GM12878 (cell line): ENCODE data around the gene TARM1. TPM values are rescaled to one million over a fixed set of nuclear protein-coding genes. Genes with fewer than 3 reads are reported as not detected.

Source experiments
- BRCA1 ChIP-seq: IDR thresholded peaks from 2 replicates; pipeline ENCODE4 v1.6.1; 2011; ENCODE audit warnings: low read depth, low read length, improper control_type of control experiment
- HDAC2 ChIP-seq: fragments of 200-600 bp; sonication (generic); IDR thresholded peaks from 2 replicates; pipeline ENCODE4 v1.6.1; 2017
- MTA2 ChIP-seq: fragments of 450-650 bp; IDR thresholded peaks from 2 replicates; pipeline ENCODE4 v1.6.1; 2016; ENCODE audit warnings: low read depth, mild to moderate bottlenecking, moderate library complexity
- MTA3 ChIP-seq: IDR thresholded peaks from 2 replicates; pipeline ENCODE4 v1.6.1; 2012; ENCODE audit warnings: low read length, inconsistent platforms, borderline replicate concordance
- RBBP5 ChIP-seq: fragments of 200-600 bp; sonication (generic); conservative IDR thresholded peaks from 2 replicates; pipeline ENCODE4 v1.6.1; 2016
- SP1 ChIP-seq: IDR thresholded peaks from one replicate; pipeline ENCODE4 v1.6.1; 2011; ENCODE audit warnings: low read depth, low read length
- TBL1XR1 ChIP-seq: IDR thresholded peaks from 2 replicates; pipeline ENCODE4 v1.6.1; 2012; ENCODE audit warnings: low read depth, low read length, improper control_type of control experiment
- TCF7 ChIP-seq: IDR thresholded peaks from 2 replicates; pipeline ENCODE4 v1.6.1; 2014; ENCODE audit warnings: antibody characterized with exemption, borderline replicate concordance
- ZNF207 ChIP-seq: fragments of 450-650 bp; IDR thresholded peaks from 2 replicates; pipeline ENCODE4 v1.6.1; 2014; ENCODE audit warnings: antibody characterized with exemption, mild to moderate bottlenecking, borderline replicate concordance
- polyA plus RNA-seq, 11 experiments: library from polyadenylated mRNA; depleted of rRNA in 4 of 11; unstranded in 6 of 11; stranded (reverse) in 5 of 11; fragments of >200 nt; fragmentation: Nextera tagmentation in 4 of 11; fragmentation: Illumina TruSeq in 1 of 11; extraction: Ambion mirVana in 4 of 11; extraction: Trizol in 1 of 11; gene quantifications; 1 replicate in 1 of 11; 2 replicates in 10 of 11; pipeline versions ENCODE4 v1.2.1 to v1.2.3, GENCODE V29; 2011 to 2016; ENCODE audit warnings: inconsistent platforms in 2 of 11, missing spikeins in 2 of 11, low read depth in 1 of 11
- total RNA-seq, 4 experiments: library from RNA; depleted of rRNA in 3 of 4; stranded (reverse); fragments of >200 nt in 3 of 4; fragmentation: Illumina TruSeq in 1 of 4; extraction: Trizol in 1 of 4; gene quantifications; 2 replicates each; pipeline versions ENCODE4 v1.2.1 to v1.2.3, GENCODE V29; 2013 to 2021
- TF ChIP-seq, protein P1 (sequence below): fragments of 450-650 bp; IDR thresholded peaks from 2 replicates; pipeline ENCODE4 v1.6.1; 2016; ENCODE audit warnings: mild to moderate bottlenecking
- TF ChIP-seq, protein P2 (sequence below): IDR thresholded peaks from 2 replicates; pipeline ENCODE4 v1.6.1; 2012; ENCODE audit warnings: low read depth, low read length, improper control_type of control experiment
- TF ChIP-seq, protein P3 (sequence below): IDR thresholded peaks from 2 replicates; pipeline ENCODE4 v1.6.1; 2012; ENCODE audit warnings: low read depth, low read length, improper control_type of control experiment
- TF ChIP-seq, protein P4 (sequence below): fragments of 450-650 bp; IDR thresholded peaks from 2 replicates; pipeline ENCODE4 v1.6.1; 2017; ENCODE audit warnings: mild to moderate bottlenecking, moderate library complexity
- TF ChIP-seq, protein P5 (sequence below): IDR thresholded peaks from 2 replicates; pipeline ENCODE4 v1.6.1; 2012; ENCODE audit warnings: low read length, inconsistent platforms
- TF ChIP-seq, protein P6 (sequence below): IDR thresholded peaks from 2 replicates; pipeline ENCODE4 v1.6.1; 2012; ENCODE audit warnings: low read depth, low read length, improper control_type of control experiment

The TARM1 gene
- total and polyA plus RNA-seq, 10 of the 15 experiments (the other 5 are each of a cell fraction or from before 2014, with no cell fraction given), result not detected

DNA sequence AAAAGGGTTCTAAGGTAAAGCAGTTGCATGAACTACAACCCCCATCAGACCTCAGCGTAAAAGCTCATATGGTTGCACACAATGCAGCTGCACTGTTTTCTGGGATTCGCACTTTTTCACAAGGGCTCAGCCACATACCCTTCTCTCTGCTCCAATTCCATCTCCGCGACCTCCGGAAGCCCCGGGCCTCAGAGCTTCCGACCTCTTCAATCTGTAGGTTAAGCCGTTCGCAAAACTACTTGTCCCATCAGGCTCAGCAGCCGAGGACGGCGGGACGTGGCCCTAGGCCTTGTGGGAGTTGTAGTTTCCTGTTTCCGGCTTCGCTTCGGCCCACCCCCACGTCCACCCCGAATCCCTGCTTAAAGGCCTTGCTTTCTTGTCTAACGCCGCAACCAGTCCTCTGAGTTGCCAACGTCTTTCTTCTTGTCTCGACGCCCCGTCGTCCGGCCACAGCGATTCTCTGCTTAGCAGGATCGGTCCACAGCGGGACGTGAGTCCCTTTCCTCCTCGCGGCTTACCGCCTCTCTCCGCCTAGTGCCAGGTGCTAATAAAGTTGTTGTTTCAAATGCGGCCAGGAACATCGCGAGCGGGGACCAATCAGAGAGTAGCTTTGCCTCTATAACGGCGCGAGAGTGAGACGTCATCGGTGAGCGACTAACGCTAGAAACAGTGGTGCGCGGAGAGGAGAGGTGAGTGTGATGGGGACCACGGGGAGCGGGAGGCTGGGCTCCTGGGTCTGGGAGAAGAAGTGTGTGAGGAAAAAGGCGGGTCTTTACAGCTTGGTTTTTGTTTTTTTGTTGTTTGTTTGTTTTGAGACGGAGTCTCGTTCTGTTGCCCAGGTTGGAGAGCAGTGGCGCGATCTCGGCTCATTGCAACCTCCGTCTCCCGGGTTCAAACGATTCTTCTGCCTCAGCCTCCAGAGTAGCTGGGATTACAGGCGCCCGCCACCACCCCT lies 34.2 kb upstream of the TARM1 start, which contains the start of the genes PRPF31 and TFPT (continued):
- TF ChIP-seq SP1 (peak; percentile 91), TBL1XR1 (0 out of 2 replicates have a peak, but pooled peaks have one; percentile 15), TCF7 (no peak; the same call in 1 of the 2 replicates), MTA2 (peak; percentile 45), ZNF207 (peak; percentile 99), RBBP5 (no peak), HDAC2 (peak; percentile 89; the same call in 1 of the 2 replicates), BRCA1 (no peak), MTA3 (no peak)
- TF ChIP-seq, protein P1, sequence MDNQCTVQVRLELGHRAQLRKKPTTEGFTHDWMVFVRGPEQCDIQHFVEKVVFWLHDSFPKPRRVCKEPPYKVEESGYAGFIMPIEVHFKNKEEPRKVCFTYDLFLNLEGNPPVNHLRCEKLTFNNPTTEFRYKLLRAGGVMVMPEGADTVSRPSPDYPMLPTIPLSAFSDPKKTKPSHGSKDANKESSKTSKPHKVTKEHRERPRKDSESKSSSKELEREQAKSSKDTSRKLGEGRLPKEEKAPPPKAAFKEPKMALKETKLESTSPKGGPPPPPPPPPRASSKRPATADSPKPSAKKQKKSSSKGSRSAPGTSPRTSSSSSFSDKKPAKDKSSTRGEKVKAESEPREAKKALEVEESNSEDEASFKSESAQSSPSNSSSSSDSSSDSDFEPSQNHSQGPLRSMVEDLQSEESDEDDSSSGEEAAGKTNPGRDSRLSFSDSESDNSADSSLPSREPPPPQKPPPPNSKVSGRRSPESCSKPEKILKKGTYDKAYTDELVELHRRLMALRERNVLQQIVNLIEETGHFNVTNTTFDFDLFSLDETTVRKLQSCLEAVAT, result peak; percentile 80
- TF ChIP-seq, protein P2, sequence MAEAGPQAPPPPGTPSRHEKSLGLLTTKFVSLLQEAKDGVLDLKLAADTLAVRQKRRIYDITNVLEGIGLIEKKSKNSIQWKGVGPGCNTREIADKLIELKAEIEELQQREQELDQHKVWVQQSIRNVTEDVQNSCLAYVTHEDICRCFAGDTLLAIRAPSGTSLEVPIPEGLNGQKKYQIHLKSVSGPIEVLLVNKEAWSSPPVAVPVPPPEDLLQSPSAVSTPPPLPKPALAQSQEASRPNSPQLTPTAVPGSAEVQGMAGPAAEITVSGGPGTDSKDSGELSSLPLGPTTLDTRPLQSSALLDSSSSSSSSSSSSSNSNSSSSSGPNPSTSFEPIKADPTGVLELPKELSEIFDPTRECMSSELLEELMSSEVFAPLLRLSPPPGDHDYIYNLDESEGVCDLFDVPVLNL, result 0 out of 2 replicates have a peak, but pooled peaks have one; percentile 9
- TF ChIP-seq, protein P3, sequence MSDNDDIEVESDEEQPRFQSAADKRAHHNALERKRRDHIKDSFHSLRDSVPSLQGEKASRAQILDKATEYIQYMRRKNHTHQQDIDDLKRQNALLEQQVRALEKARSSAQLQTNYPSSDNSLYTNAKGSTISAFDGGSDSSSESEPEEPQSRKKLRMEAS, result peak; percentile 61
- TF ChIP-seq, protein P4, sequence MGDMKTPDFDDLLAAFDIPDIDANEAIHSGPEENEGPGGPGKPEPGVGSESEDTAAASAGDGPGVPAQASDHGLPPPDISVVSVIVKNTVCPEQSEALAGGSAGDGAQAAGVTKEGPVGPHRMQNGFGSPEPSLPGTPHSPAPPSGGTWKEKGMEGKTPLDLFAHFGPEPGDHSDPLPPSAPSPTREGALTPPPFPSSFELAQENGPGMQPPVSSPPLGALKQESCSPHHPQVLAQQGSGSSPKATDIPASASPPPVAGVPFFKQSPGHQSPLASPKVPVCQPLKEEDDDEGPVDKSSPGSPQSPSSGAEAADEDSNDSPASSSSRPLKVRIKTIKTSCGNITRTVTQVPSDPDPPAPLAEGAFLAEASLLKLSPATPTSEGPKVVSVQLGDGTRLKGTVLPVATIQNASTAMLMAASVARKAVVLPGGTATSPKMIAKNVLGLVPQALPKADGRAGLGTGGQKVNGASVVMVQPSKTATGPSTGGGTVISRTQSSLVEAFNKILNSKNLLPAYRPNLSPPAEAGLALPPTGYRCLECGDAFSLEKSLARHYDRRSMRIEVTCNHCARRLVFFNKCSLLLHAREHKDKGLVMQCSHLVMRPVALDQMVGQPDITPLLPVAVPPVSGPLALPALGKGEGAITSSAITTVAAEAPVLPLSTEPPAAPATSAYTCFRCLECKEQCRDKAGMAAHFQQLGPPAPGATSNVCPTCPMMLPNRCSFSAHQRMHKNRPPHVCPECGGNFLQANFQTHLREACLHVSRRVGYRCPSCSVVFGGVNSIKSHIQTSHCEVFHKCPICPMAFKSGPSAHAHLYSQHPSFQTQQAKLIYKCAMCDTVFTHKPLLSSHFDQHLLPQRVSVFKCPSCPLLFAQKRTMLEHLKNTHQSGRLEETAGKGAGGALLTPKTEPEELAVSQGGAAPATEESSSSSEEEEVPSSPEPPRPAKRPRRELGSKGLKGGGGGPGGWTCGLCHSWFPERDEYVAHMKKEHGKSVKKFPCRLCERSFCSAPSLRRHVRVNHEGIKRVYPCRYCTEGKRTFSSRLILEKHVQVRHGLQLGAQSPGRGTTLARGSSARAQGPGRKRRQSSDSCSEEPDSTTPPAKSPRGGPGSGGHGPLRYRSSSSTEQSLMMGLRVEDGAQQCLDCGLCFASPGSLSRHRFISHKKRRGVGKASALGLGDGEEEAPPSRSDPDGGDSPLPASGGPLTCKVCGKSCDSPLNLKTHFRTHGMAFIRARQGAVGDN, result 0 out of 2 replicates have a peak, but pooled peaks have one; percentile 47
- TF ChIP-seq, protein P5, sequence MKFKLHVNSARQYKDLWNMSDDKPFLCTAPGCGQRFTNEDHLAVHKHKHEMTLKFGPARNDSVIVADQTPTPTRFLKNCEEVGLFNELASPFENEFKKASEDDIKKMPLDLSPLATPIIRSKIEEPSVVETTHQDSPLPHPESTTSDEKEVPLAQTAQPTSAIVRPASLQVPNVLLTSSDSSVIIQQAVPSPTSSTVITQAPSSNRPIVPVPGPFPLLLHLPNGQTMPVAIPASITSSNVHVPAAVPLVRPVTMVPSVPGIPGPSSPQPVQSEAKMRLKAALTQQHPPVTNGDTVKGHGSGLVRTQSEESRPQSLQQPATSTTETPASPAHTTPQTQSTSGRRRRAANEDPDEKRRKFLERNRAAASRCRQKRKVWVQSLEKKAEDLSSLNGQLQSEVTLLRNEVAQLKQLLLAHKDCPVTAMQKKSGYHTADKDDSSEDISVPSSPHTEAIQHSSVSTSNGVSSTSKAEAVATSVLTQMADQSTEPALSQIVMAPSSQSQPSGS, result no peak
- TF ChIP-seq, protein P6, sequence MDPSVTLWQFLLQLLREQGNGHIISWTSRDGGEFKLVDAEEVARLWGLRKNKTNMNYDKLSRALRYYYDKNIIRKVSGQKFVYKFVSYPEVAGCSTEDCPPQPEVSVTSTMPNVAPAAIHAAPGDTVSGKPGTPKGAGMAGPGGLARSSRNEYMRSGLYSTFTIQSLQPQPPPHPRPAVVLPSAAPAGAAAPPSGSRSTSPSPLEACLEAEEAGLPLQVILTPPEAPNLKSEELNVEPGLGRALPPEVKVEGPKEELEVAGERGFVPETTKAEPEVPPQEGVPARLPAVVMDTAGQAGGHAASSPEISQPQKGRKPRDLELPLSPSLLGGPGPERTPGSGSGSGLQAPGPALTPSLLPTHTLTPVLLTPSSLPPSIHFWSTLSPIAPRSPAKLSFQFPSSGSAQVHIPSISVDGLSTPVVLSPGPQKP, result peak; percentile 63; the same call in 1 of the 2 replicates
